Panc1 (cell line): ENCODE measurements around the gene ULK3. TPM values are rescaled to one million over a fixed set of nuclear protein-coding genes. Genes with fewer than 3 reads are reported as not detected.

Experiments used
- ATAC-seq: fragments of 200-7000 bp; cut with Tn5 transposase; 2 replicates; pipeline ENCODE4 v1.9.1; 2020; ENCODE audit warnings: mild to moderate bottlenecking, moderate library complexity
- BruUV-seq: library from RNA; stranded (reverse); fragments of 400-500 nt; replicated peaks from 2 replicates; lab custom pipeline; 2021; lab: Mats Ljungman, UMichigan
- CTCF ChIA-PET: fragments of 300-600 bp; sonication (Branson Sonifier 250); formaldehyde crosslinking; loops from one replicate; lab custom pipeline; 2022; ENCODE audit warnings: antibody characterized with exemption; lab: Charles Lee
- POLR2A ChIA-PET: fragments of 300-600 bp; sonication (Branson Sonifier 250); formaldehyde crosslinking; loops from one replicate; lab custom pipeline; 2022; ENCODE audit warnings: antibody characterized with exemption; lab: Charles Lee
- DNase-seq: peaks from one replicate; pipeline ENCODE4 v3.0.0-alpha.2; 2010; ENCODE audit warnings: low read depth, low spot score
- H3K27ac ChIP-seq: 2 replicates; pipeline ENCODE4 v1.5.1; 2011; ENCODE audit warnings: mild to moderate bottlenecking, low read length, inconsistent platforms
- H3K27me3 ChIP-seq: fragments of 200-500 bp; sonication (Bioruptor generic); 2 replicates; pipeline ENCODE4 v1.6.0; 2014; ENCODE audit warnings: low read length, inconsistent platforms; ENCODE audit not compliant: control insufficient read depth, insufficient read depth
- H3K36me3 ChIP-seq: fragments of 200-500 bp; sonication (Bioruptor generic); 2 replicates; pipeline ENCODE4 v1.5.1; 2014; ENCODE audit warnings: inconsistent platforms, mild to moderate bottlenecking, low read length, moderate library complexity; ENCODE audit not compliant: control insufficient read depth, insufficient read depth
- H3K4me1 ChIP-seq: 2 replicates; pipeline ENCODE4 v1.5.1; 2011; ENCODE audit warnings: inconsistent platforms, mild to moderate bottlenecking, low read length, moderate library complexity; ENCODE audit not compliant: control insufficient read depth, insufficient read depth
- H3K4me3 ChIP-seq, 2 experiments: 2 replicates each; pipeline ENCODE4 v1.5.1; 2011 to 2012; ENCODE audit warnings: low read depth in 2 of 2, low read length in 2 of 2, mild to moderate bottlenecking in 2 of 2, inconsistent platforms in 1 of 2, moderate library complexity in 1 of 2
- H3K9me3 ChIP-seq: fragments of 200-500 bp; sonication (Bioruptor generic); 2 replicates; pipeline ENCODE4 v1.5.1; 2014; ENCODE audit warnings: low read depth, mild to moderate bottlenecking, inconsistent platforms, low read length, moderate library complexity; ENCODE audit not compliant: control insufficient read depth, insufficient read depth
- POLR2AphosphoS5 ChIP-seq: IDR thresholded peaks from 2 replicates; pipeline ENCODE4 v1.6.1; 2012; ENCODE audit warnings: mild to moderate bottlenecking, low read depth, low read length, moderate library complexity
- SIN3A ChIP-seq: IDR thresholded peaks from 2 replicates; pipeline ENCODE4 v1.6.1; 2012; ENCODE audit warnings: low read depth, mild to moderate bottlenecking, low read length, moderate library complexity, borderline replicate concordance; ENCODE audit not compliant: insufficient read depth
- TCF7L2 ChIP-seq: IDR thresholded peaks from 2 replicates; pipeline ENCODE4 v1.6.1; 2011; ENCODE audit warnings: mild to moderate bottlenecking, low read depth, low read length, inconsistent platforms
- in situ Hi-C: cut with HindIII; loops from 2 replicates; pipeline ENCODE4 v1.10.0; 2016; ENCODE audit warnings: low sequenced_read_pairs, low pct_unique_long_range_greater_than_20kb
- intact Hi-C: fragments of 100-400 bp; cut with micrococcal nuclease; formaldehyde crosslinking; loops from one replicate; pipeline ENCODE4 v1.10.0; 2022; ENCODE audit not compliant: unreplicated experiment
- total RNA-seq: library from RNA; stranded (reverse); gene quantifications from one replicate; pipeline ENCODE4 v1.2.1, GENCODE V29; 2021; ENCODE audit not compliant: unreplicated experiment
- TF ChIP-seq, protein P1 (sequence below), 2 experiments: IDR thresholded peaks; 2 replicates each; pipeline ENCODE4 v1.6.1; 2011 to 2012; ENCODE audit warnings: low read depth in 2 of 2, control low read depth in 1 of 2, low read length in 1 of 2, mild to moderate bottlenecking in 1 of 2, moderate library complexity in 1 of 2; ENCODE audit not compliant: insufficient read depth in 1 of 2
- TF ChIP-seq, protein P2 (sequence below): fragments of 450-650 bp; IDR thresholded peaks from 2 replicates; pipeline ENCODE4 v1.5.1; 2017; ENCODE audit warnings: mild to moderate bottlenecking

ULK3 gene
- total RNA-seq, 1 experiment from 2014 or later = 73.3 TPM

DNA sequence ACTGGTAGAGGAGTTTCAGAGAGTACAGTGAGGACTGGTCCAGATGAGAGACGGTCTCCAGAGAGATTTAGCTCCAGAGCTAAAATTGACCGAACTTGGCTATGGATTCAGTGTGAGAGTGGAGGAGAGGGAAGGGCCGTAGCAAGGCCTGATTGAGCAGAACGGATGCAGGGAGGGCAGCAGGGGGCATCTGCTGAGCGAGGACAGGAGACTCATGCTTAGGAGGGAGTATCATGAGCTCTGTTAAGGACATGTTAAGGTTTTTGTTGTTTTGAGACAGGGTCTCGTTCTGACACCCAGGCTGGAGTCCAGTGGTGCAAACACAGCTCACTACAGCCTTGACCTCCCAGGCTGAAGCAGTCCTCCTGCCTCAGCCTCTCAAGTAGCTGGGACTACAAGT lies 38.0 kb downstream of the ULK3 start:
- no peaks in the 10 kb centered on the region for H3K27me3 ChIP-seq
- peaks cover 2% of the 10 kb centered on the region; the same call in 1 of the 2 replicates for H3K36me3 ChIP-seq
- H3K9me3 ChIP-seq = no peaks in the 10 kb centered on the region
- DNase-seq (no peak), ATAC-seq (no peak)
- H3K4me1 ChIP-seq = peaks cover 4% of the 10 kb centered on the region; the same call in 1 of the 2 replicates
- in situ Hi-C loops (no loop called here), intact Hi-C loops (no loop called here)
- H3K4me3 ChIP-seq = no peak overlapping the region
- CTCF ChIA-PET = interaction anchor here (0.5 to 0.7 kb wide), 2 partner anchors 32 to 97 kb away, joined by 3 to 4 read pairs; no protein-coding TSS in a partner anchor
- no TSS peak for BruUV-seq
- POLR2A ChIA-PET = interaction anchor here (0.5 to 0.6 kb wide), 2 partner anchors 73 to 106 kb away, joined by 4 to 5 read pairs; no protein-coding TSS in a partner anchor
- no peak overlapping the region for H3K27ac ChIP-seq
- TF ChIP-seq TCF7L2 (no peak), SIN3A (no peak), POLR2AphosphoS5 (no peak)
- TF ChIP-seq, protein P1, sequence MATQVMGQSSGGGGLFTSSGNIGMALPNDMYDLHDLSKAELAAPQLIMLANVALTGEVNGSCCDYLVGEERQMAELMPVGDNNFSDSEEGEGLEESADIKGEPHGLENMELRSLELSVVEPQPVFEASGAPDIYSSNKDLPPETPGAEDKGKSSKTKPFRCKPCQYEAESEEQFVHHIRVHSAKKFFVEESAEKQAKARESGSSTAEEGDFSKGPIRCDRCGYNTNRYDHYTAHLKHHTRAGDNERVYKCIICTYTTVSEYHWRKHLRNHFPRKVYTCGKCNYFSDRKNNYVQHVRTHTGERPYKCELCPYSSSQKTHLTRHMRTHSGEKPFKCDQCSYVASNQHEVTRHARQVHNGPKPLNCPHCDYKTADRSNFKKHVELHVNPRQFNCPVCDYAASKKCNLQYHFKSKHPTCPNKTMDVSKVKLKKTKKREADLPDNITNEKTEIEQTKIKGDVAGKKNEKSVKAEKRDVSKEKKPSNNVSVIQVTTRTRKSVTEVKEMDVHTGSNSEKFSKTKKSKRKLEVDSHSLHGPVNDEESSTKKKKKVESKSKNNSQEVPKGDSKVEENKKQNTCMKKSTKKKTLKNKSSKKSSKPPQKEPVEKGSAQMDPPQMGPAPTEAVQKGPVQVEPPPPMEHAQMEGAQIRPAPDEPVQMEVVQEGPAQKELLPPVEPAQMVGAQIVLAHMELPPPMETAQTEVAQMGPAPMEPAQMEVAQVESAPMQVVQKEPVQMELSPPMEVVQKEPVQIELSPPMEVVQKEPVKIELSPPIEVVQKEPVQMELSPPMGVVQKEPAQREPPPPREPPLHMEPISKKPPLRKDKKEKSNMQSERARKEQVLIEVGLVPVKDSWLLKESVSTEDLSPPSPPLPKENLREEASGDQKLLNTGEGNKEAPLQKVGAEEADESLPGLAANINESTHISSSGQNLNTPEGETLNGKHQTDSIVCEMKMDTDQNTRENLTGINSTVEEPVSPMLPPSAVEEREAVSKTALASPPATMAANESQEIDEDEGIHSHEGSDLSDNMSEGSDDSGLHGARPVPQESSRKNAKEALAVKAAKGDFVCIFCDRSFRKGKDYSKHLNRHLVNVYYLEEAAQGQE (IDR thresholded peaks at IDR 0.05; ENCODE audit: insufficient read depth in 1 of 2, low read depth in 2 of 2, low read length in 1 of 2) = no peak
- TF ChIP-seq, protein P2, sequence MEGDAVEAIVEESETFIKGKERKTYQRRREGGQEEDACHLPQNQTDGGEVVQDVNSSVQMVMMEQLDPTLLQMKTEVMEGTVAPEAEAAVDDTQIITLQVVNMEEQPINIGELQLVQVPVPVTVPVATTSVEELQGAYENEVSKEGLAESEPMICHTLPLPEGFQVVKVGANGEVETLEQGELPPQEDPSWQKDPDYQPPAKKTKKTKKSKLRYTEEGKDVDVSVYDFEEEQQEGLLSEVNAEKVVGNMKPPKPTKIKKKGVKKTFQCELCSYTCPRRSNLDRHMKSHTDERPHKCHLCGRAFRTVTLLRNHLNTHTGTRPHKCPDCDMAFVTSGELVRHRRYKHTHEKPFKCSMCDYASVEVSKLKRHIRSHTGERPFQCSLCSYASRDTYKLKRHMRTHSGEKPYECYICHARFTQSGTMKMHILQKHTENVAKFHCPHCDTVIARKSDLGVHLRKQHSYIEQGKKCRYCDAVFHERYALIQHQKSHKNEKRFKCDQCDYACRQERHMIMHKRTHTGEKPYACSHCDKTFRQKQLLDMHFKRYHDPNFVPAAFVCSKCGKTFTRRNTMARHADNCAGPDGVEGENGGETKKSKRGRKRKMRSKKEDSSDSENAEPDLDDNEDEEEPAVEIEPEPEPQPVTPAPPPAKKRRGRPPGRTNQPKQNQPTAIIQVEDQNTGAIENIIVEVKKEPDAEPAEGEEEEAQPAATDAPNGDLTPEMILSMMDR = no peak

GRCh38 chr15:74802862-74803447 lies 40.0 kb downstream of the ULK3 start:
- no peak overlapping the region for H3K27ac ChIP-seq
- no TSS peak for BruUV-seq
- H3K36me3 ChIP-seq = peaks cover 2% of the 10 kb centered on the region; the same call in 1 of the 2 replicates
- ChIA-PET CTCF (no interaction called here), POLR2A (no interaction called here)
- TF ChIP-seq TCF7L2 (no peak), POLR2AphosphoS5 (no peak), SIN3A (no peak)
- TF ChIP-seq, protein P2 = no peak
- TF ChIP-seq, protein P1 (IDR thresholded peaks at IDR 0.05; ENCODE audit: insufficient read depth in 1 of 2, low read depth in 2 of 2, low read length in 1 of 2) = no peak
- no peaks in the 10 kb centered on the region for H3K27me3 ChIP-seq
- peaks cover 7% of the 10 kb centered on the region; the same call in 1 of the 2 replicates for H3K4me1 ChIP-seq
- H3K9me3 ChIP-seq = no peaks in the 10 kb centered on the region
- in situ Hi-C loops = no loop called here
- intact Hi-C loops = no loop called here
- ATAC-seq = no peak
- no peak overlapping the region for H3K4me3 ChIP-seq
- DNase-seq = no peak
